ENCODE results near the gene KCNMB1. TPM values are rescaled to one million over a fixed set of nuclear protein-coding genes. Genes with fewer than 3 reads are reported as not detected.
A peak's percentile ranks its signal among the peaks of the same experiment; 100 is the strongest.

KCNMB1 gene
- total and polyA plus RNA-seq, 2 donors (not counting 1 experiment from before 2014, with no cell fraction given) = not detected

GRCh38 chr5:170429014-170429413 is 39.8 kb upstream of the KCNMB1 start:
- peak in 1 of 2 donors; percentile 18 for TF ChIP-seq CTCF (conservative IDR thresholded peaks at IDR 0.05 in 1 of 2, IDR thresholded peaks at IDR 0.05 in 1 of 2; ENCODE audit: low read depth in 1 of 2, low read length in 2 of 2)
- TF ChIP-seq EZH2 (IDR thresholded peaks at IDR 0.05; ENCODE audit: low read length, missing control alignments) = no peak
- H3K9ac ChIP-seq (ENCODE audit: insufficient read depth, low read length) = no peak overlapping the region
- H3K36me3 ChIP-seq (ENCODE audit: control insufficient read depth, insufficient read depth, low read length) = no peaks in the 10 kb centered on the region
- H4K20me1 ChIP-seq (ENCODE audit: control insufficient read depth, extremely low read depth, insufficient read depth, low read length) = no peaks in the 10 kb centered on the region
- H3K9me3 ChIP-seq (ENCODE audit: control insufficient read depth, insufficient read depth, low read depth, low read length) = no peaks in the 10 kb centered on the region
- DNase-seq (ENCODE audit: low read depth in 2 of 2) = peak; percentile 5 to 13
- H3K27me3 ChIP-seq (ENCODE audit: control insufficient read depth, insufficient read depth, low read length) = no peaks in the 10 kb centered on the region
- H3K4me1 ChIP-seq (ENCODE audit: control insufficient read depth, extremely low read depth, insufficient read depth, low read length) = no peaks in the 10 kb centered on the region
- H2AFZ ChIP-seq (ENCODE audit: low read length) = no peak overlapping the region
- no peak overlapping the region for H3K4me3 ChIP-seq (replicated peaks in 1 of 4; ENCODE audit: control extremely low read depth in 1 of 4, insufficient read depth in 1 of 4, low read depth in 3 of 4, low read length in 4 of 4)
- no peak overlapping the region for H3K4me2 ChIP-seq (ENCODE audit: extremely low read depth, insufficient read depth, low read length)
- H3K79me2 ChIP-seq (ENCODE audit: control insufficient read depth, insufficient read depth, low read length) = no peaks in the 10 kb centered on the region
- H3K27ac ChIP-seq (ENCODE audit: insufficient read depth, low read length) = no peak overlapping the region

GRCh38 chr5:170427672-170428236 is 38.6 kb upstream of the KCNMB1 start:
- H3K4me3 ChIP-seq (replicated peaks in 1 of 4; ENCODE audit: control extremely low read depth in 1 of 4, insufficient read depth in 1 of 4, low read depth in 3 of 4, low read length in 4 of 4) = no peak overlapping the region
- H3K36me3 ChIP-seq (ENCODE audit: control insufficient read depth, insufficient read depth, low read length) = no peaks in the 10 kb centered on the region
- no peak overlapping the region for H3K4me2 ChIP-seq (ENCODE audit: extremely low read depth, insufficient read depth, low read length)
- no peak overlapping the region for H3K27ac ChIP-seq (ENCODE audit: insufficient read depth, low read length)
- no peaks in the 10 kb centered on the region for H4K20me1 ChIP-seq (ENCODE audit: control insufficient read depth, extremely low read depth, insufficient read depth, low read length)
- peak in 1 of 2 donors; percentile 52 for DNase-seq (ENCODE audit: low read depth in 2 of 2)
- TF ChIP-seq EZH2 (IDR thresholded peaks at IDR 0.05; ENCODE audit: low read length, missing control alignments) = no peak
- TF ChIP-seq CTCF (conservative IDR thresholded peaks at IDR 0.05 in 1 of 2, IDR thresholded peaks at IDR 0.05 in 1 of 2; ENCODE audit: low read depth in 1 of 2, low read length in 2 of 2) = no peak
- H3K27me3 ChIP-seq (ENCODE audit: control insufficient read depth, insufficient read depth, low read length) = no peaks in the 10 kb centered on the region
- H3K79me2 ChIP-seq (ENCODE audit: control insufficient read depth, insufficient read depth, low read length) = no peaks in the 10 kb centered on the region
- no peak overlapping the region for H2AFZ ChIP-seq (ENCODE audit: low read length)
- no peaks in the 10 kb centered on the region for H3K9me3 ChIP-seq (ENCODE audit: control insufficient read depth, insufficient read depth, low read depth, low read length)
- H3K4me1 ChIP-seq (ENCODE audit: control insufficient read depth, extremely low read depth, insufficient read depth, low read length) = no peaks in the 10 kb centered on the region
- no peak overlapping the region for H3K9ac ChIP-seq (ENCODE audit: insufficient read depth, low read length)

GRCh38 chr5:170426786-170427185 is 37.6 kb upstream of the KCNMB1 start:
- Histone ChIP-seq H3K9me3 (ENCODE audit: control insufficient read depth, insufficient read depth, low read depth, low read length) (no peaks in the 10 kb centered on the region), H3K79me2 (ENCODE audit: control insufficient read depth, insufficient read depth, low read length) (no peaks in the 10 kb centered on the region), H3K27me3 (ENCODE audit: control insufficient read depth, insufficient read depth, low read length) (peaks cover 5% of the 10 kb centered on the region), H3K36me3 (ENCODE audit: control insufficient read depth, insufficient read depth, low read length) (no peaks in the 10 kb centered on the region), H3K9ac (ENCODE audit: insufficient read depth, low read length) (no peak overlapping the region), H2AFZ (ENCODE audit: low read length) (no peak overlapping the region), H3K4me2 (ENCODE audit: extremely low read depth, insufficient read depth, low read length) (no peak overlapping the region), H3K4me3 (replicated peaks in 1 of 4; ENCODE audit: control extremely low read depth in 1 of 4, insufficient read depth in 1 of 4, low read depth in 3 of 4, low read length in 4 of 4) (no peak overlapping the region), H3K4me1 (ENCODE audit: control insufficient read depth, extremely low read depth, insufficient read depth, low read length) (no peaks in the 10 kb centered on the region), H4K20me1 (ENCODE audit: control insufficient read depth, extremely low read depth, insufficient read depth, low read length) (no peaks in the 10 kb centered on the region), H3K27ac (ENCODE audit: insufficient read depth, low read length) (no peak overlapping the region)
- DNase-seq (ENCODE audit: low read depth in 2 of 2) = no peak
- no peak for TF ChIP-seq CTCF (conservative IDR thresholded peaks at IDR 0.05 in 1 of 2, IDR thresholded peaks at IDR 0.05 in 1 of 2; ENCODE audit: low read depth in 1 of 2, low read length in 2 of 2)
